Type B pancreatic cell (in vitro differentiated cells): ENCODE data around the gene NPAS3. TPM values are rescaled to one million over a fixed set of nuclear protein-coding genes. Genes with fewer than 3 reads are reported as not detected.

ENCODE experiments used
- DNase-seq: peaks from one replicate; pipeline ENCODE4 v3.0.0; 2021; ENCODE audit warnings: mixed read lengths; ENCODE audit not compliant: unreplicated experiment; ENCODE audit errors: extremely low spot score
- H3K27ac Mint-ChIP-seq: 2 replicates; pipeline ENCODE4 v1.8.0; 2021; ENCODE audit warnings: mild to moderate bottlenecking, mixed read lengths
- H3K27me3 Mint-ChIP-seq: 2 replicates; pipeline ENCODE4 v1.8.0; 2021; ENCODE audit warnings: mixed read lengths
- H3K36me3 Mint-ChIP-seq: 2 replicates; pipeline ENCODE4 v1.8.0; 2021; ENCODE audit warnings: mixed read lengths
- H3K4me1 Mint-ChIP-seq: one replicate; pipeline ENCODE4 v1.8.0; 2021; ENCODE audit warnings: mixed read lengths; ENCODE audit not compliant: unreplicated experiment
- H3K4me3 Mint-ChIP-seq: 2 replicates; pipeline ENCODE4 v1.8.0; 2021; ENCODE audit warnings: mild to moderate bottlenecking, mixed read lengths
- H3K9me3 Mint-ChIP-seq: 2 replicates; pipeline ENCODE4 v1.8.0; 2021; ENCODE audit warnings: mixed read lengths
- CTCF ChIP-seq: fragments of 200-600 bp; sonication (generic); conservative IDR thresholded peaks from 2 replicates; pipeline ENCODE4 v1.5.0; 2021; ENCODE audit warnings: antibody characterized with exemption, mild to moderate bottlenecking
- total RNA-seq: library from RNA; stranded (reverse); gene quantifications from 2 replicates; pipeline ENCODE4 v1.2.1, GENCODE V29; 2021; ENCODE audit warnings: low replicate concordance

The NPAS3 gene
- total RNA-seq, 1 donor from 2014 or later = 8.7 TPM

DNA sequence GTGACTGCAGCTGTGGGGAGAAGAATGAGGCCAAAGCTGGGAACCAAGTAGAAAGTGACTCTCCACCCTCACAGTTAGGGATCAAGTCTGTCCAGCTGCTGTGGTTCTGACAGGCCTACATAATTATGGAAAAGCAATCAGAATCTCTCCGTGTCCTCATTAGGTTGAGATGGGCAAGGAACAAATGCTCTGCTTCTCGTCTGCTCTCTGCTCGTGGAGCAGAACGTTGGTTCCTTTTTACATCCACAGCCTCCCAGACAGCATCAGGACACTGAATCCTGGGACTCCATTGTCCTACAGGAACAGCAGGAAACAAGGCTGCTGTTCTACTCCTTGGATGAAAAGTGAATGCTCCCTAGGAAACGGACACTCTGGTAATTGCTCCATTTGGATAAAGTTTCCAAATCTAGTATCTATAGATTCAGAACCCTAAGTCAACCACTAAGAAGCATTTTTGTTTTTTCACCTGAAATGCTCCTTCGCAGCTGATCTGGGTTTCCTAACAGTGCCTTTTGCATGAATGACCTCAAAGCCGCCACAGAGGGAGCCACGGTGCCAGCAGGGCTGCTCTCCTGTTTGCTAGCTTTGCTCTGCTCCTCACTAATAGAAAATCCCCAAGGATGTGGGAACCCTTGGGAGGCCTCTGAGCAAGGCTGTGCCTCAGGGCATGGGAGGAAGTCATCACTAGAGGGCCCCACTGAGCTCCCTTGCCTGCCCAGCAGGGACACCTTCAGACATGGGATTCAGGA is 910.2 kb downstream of the NPAS3 start:
- no peaks in the 10 kb centered on the region for H3K9me3 Mint-ChIP-seq
- no peak for DNase-seq

GRCh38 chr14:33849455-33849801 is 910.7 kb downstream of the NPAS3 start:
- Mint-ChIP-seq H3K27me3 (peaks cover 6% of the 10 kb centered on the region), H3K27ac (no peak overlapping the region), H3K4me3 (no peak overlapping the region), H3K9me3 (no peaks in the 10 kb centered on the region), H3K36me3 (no peaks in the 10 kb centered on the region), H3K4me1 (peaks cover 14% of the 10 kb centered on the region)
- DNase-seq = no peak
- no peak for TF ChIP-seq CTCF

More for the DNA sequence above, 910.2 kb downstream of the NPAS3 start:
- Mint-ChIP-seq H3K4me1 (peaks cover 14% of the 10 kb centered on the region), H3K4me3 (no peak overlapping the region), H3K36me3 (no peaks in the 10 kb centered on the region), H3K27ac (no peak overlapping the region), H3K27me3 (peaks cover 6% of the 10 kb centered on the region)
- TF ChIP-seq CTCF = peak; percentile 80

- peaks cover 2% of the 10 kb centered on the region for H3K9me3 Mint-ChIP-seq
- no peak overlapping the region for H3K27ac Mint-ChIP-seq
- no peaks in the 10 kb centered on the region for H3K36me3 Mint-ChIP-seq
- no peak for DNase-seq
- H3K27me3 Mint-ChIP-seq = peaks cover 6% of the 10 kb centered on the region
- no peak overlapping the region for H3K4me3 Mint-ChIP-seq
- peaks cover 14% of the 10 kb centered on the region for H3K4me1 Mint-ChIP-seq
- no peak for TF ChIP-seq CTCF
Observed at GRCh38 chr14:33850826-33851225, 912.1 kb downstream of the NPAS3 start.

DNA sequence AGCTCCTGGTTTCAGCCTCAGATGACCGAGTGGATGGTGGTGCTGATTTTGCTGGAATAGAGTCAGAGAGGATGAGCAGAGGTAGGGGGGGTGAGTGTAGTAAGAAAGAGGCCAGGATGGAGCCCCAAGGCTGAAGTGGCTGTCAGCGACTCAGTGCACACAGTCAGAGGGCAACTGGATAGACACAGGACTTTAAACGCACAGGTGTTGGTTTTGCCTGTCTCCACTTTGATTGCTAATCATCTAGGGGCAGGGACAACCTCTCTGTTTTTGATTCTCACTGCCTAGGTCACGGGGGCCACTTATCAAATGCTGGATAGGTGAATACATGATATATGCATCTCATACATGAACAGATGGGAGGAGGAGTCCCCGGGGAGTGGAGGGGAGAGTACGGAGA is 912.7 kb downstream of the NPAS3 start:
- Mint-ChIP-seq H3K27me3 (peaks cover 10% of the 10 kb centered on the region), H3K4me1 (peaks cover 14% of the 10 kb centered on the region), H3K36me3 (no peaks in the 10 kb centered on the region), H3K9me3 (peaks cover 6% of the 10 kb centered on the region), H3K27ac (no peak overlapping the region), H3K4me3 (no peak overlapping the region)
- DNase-seq = no peak
- no peak for TF ChIP-seq CTCF

- Mint-ChIP-seq H3K4me3 (no peak overlapping the region), H3K36me3 (no peaks in the 10 kb centered on the region)
Observed at GRCh38 chr14:33851931-33852330, 913.3 kb downstream of the NPAS3 start.

More at GRCh38 chr14:33851931-33852330, 913.3 kb downstream of the NPAS3 start:
- DNase-seq = no peak
- Mint-ChIP-seq H3K27me3 (peaks cover 10% of the 10 kb centered on the region), H3K4me1 (peaks cover 14% of the 10 kb centered on the region), H3K27ac (no peak overlapping the region), H3K9me3 (peaks cover 6% of the 10 kb centered on the region)
- TF ChIP-seq CTCF = no peak
